Activated CD4-positive, alpha-beta T cell treated with anti-CD3 and anti-CD28 coated beads, Interleukin-2, amount 50 U/mL, for 48 hours (primary cell): Measurements from ENCODE around the gene KAT6B.
"Not testable (repeated sequence)": the region's sequence is repeated elsewhere in the genome, so short reads cannot be mapped to it uniquely, and the experiment has no call there.

ENCODE experiments used
- DNase-seq, 2 experiments: peaks; one replicate each; pipeline ENCODE4 v3.0.0-alpha.2; 2020

KAT6B gene

GRCh38 chr10:74863551-74863950 is 37.2 kb downstream of the KAT6B start:
- no peak for DNase-seq

- DNase-seq = no peak
Measured at GRCh38 chr10:74867351-74867750, 41.0 kb downstream of the KAT6B start.

- no peak for DNase-seq
Measured at GRCh38 chr10:74868392-74868977, 42.1 kb downstream of the KAT6B start.

GRCh38 chr10:74869635-74870034 is 43.2 kb downstream of the KAT6B start:
- no peak for DNase-seq

- DNase-seq = no peak
Measured at GRCh38 chr10:74870191-74870590, 43.8 kb downstream of the KAT6B start.

GRCh38 chr10:74871595-74872382 is 45.4 kb downstream of the KAT6B start:
- no peak for DNase-seq

GRCh38 chr10:74873803-74874454 is 47.5 kb downstream of the KAT6B start:
- no peak for DNase-seq

- DNase-seq = no peak
Measured at GRCh38 chr10:74874649-74875048, 48.2 kb downstream of the KAT6B start.

GRCh38 chr10:74875068-74875467 is 48.7 kb downstream of the KAT6B start:
- DNase-seq = no peak

GRCh38 chr10:74875966-74876365 is 49.6 kb downstream of the KAT6B start:
- DNase-seq = no peak

GRCh38 chr10:74877054-74877453 is 50.7 kb downstream of the KAT6B start:
- not testable (repeated sequence) for DNase-seq

GRCh38 chr10:74877898-74878297 is 51.5 kb downstream of the KAT6B start:
- DNase-seq = no peak

- no peak for DNase-seq
Measured at GRCh38 chr10:74880041-74880440, 53.6 kb downstream of the KAT6B start.

GRCh38 chr10:74881253-74881884 is 55.0 kb downstream of the KAT6B start:
- DNase-seq = no peak

GRCh38 chr10:74882427-74882826 is 56.0 kb downstream of the KAT6B start:
- DNase-seq = no peak

- DNase-seq = no peak
Measured at GRCh38 chr10:74882831-74883230, 56.4 kb downstream of the KAT6B start.

- DNase-seq = no peak
Measured at GRCh38 chr10:74883428-74883827, 57.0 kb downstream of the KAT6B start.

GRCh38 chr10:74887614-74888284 is 61.3 kb downstream of the KAT6B start:
- no peak for DNase-seq

GRCh38 chr10:74888962-74889661 is 62.7 kb downstream of the KAT6B start:
- no peak for DNase-seq

- no peak for DNase-seq
Measured at GRCh38 chr10:74889662-74889998, 63.2 kb downstream of the KAT6B start.

- DNase-seq = no peak
Measured at GRCh38 chr10:74890460-74890859, 64.1 kb downstream of the KAT6B start.

GRCh38 chr10:74891053-74891452 is 64.7 kb downstream of the KAT6B start:
- no peak for DNase-seq

GRCh38 chr10:74892839-74893238 is 66.4 kb downstream of the KAT6B start:
- DNase-seq = no peak
